IPS-18a (cell line): ENCODE data around the gene TAT.
"Not testable (repeated sequence)": the region's sequence is repeated elsewhere in the genome, so short reads cannot be mapped to it uniquely, and the experiment has no call there.

ENCODE experiments used
- H3K27ac ChIP-seq: one replicate; pipeline ENCODE4 v1.5.1; 2013; ENCODE audit warnings: low read length
- H3K27me3 ChIP-seq: one replicate; pipeline ENCODE4 v1.6.1; 2013; ENCODE audit warnings: mild to moderate bottlenecking, low read length; ENCODE audit not compliant: control insufficient read depth, insufficient read depth
- H3K36me3 ChIP-seq: one replicate; pipeline ENCODE4 v1.6.1; 2013; ENCODE audit warnings: low read depth, low read length; ENCODE audit not compliant: control insufficient read depth
- H3K4me1 ChIP-seq: one replicate; pipeline ENCODE4 v1.6.1; 2013; ENCODE audit warnings: low read depth, low read length; ENCODE audit not compliant: control insufficient read depth
- H3K4me3 ChIP-seq: one replicate; pipeline ENCODE4 v1.5.1; 2013; ENCODE audit warnings: low read length
- H3K9ac ChIP-seq: one replicate; pipeline ENCODE4 v1.6.1; 2013; ENCODE audit warnings: mild to moderate bottlenecking, low read length, moderate library complexity
- H3K9me3 ChIP-seq: one replicate; pipeline ENCODE4 v1.6.1; 2013; ENCODE audit warnings: low read depth, low read length; ENCODE audit not compliant: control insufficient read depth

The TAT gene

DNA sequence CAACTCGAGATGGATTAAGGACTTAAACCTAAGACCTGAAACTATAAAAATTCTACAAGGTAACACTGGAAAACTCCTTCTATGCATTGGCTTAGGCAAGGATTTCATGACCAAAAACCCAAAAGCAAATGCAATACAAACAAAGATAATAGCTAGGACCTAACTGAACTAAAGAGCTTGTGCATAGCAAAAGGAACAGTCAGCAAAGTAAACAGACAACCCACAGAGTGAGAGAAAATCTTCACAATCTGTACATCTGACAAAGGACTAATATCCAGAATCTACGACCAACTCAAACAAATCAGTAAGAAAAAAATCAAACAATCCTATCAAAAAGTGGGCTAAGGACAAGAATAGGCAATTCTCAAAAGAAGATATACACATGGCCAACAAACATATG, 21.5 kb upstream of the TAT start:
- H3K9me3 ChIP-seq, H3K27me3 ChIP-seq, H3K27ac ChIP-seq, H3K4me1 ChIP-seq, H3K4me3 ChIP-seq, H3K36me3 ChIP-seq, H3K9ac ChIP-seq: not testable (repeated sequence)

DNA sequence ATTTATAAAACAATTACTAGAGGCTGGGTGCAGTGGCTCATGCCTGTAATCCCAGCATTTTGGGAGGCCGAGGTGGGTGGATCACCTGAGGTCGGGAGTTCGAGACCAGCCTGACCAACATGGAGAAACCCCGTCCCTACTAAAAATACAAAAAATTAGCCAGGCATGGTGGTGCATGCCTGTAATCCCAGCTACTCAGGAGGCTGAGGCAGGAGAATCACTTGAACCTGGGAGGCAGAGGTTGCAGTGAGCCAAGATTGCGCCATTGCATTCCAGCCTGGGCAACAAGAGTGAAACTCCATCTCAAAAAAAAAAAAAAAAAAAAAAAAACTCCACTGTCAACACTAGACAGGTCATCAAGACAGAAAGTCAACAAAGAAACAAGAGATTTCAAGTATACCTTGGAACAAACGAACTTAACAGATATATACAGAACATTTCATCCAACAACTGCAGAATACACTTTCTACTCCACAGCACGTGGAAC, 18.5 kb upstream of the TAT start:
- H3K4me3 ChIP-seq, H3K9ac ChIP-seq, H3K9me3 ChIP-seq, H3K36me3 ChIP-seq, H3K27ac ChIP-seq, H3K27me3 ChIP-seq, H3K4me1 ChIP-seq: not testable (repeated sequence)

GRCh38 chr16:71594000-71594646, 17.2 kb upstream of the TAT start:
- no peaks in the 10 kb centered on the region for H3K27me3 ChIP-seq
- H3K4me1 ChIP-seq, result no peaks in the 10 kb centered on the region
- H3K27ac ChIP-seq, result no peak overlapping the region
- no peak overlapping the region for H3K4me3 ChIP-seq
- H3K36me3 ChIP-seq, result no peaks in the 10 kb centered on the region
- no peaks in the 10 kb centered on the region for H3K9me3 ChIP-seq
- H3K9ac ChIP-seq, result no peak overlapping the region

- Histone ChIP-seq H3K27ac (no peak overlapping the region), H3K4me1 (no peaks in the 10 kb centered on the region), H3K9me3 (no peaks in the 10 kb centered on the region), H3K27me3 (no peaks in the 10 kb centered on the region), H3K36me3 (no peaks in the 10 kb centered on the region), H3K4me3 (no peak overlapping the region), H3K9ac (no peak overlapping the region)
Measured at GRCh38 chr16:71593048-71593999, 16.4 kb upstream of the TAT start.

DNA sequence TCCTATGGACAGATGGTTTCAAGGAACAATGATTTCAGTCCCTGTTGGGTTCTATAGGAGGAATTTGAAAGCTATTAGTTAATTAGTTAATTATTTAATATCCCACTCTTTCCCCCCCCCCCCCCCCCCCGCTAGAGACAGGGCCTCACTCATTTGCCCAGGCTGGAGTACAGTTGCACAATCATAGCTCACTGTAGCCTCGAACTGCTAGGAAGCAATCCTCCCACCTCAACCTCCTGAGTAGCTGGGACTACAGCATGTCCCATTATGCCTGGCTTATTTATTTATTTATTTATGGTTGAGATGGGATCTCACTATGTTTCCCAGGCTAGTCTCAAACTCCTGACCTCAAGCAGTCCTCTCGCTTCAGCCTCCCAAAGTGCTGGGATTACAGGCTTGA, 15.0 kb upstream of the TAT start:
- Histone ChIP-seq H3K9ac (no peak overlapping the region), H3K9me3 (no peaks in the 10 kb centered on the region), H3K4me1 (no peaks in the 10 kb centered on the region), H3K27me3 (no peaks in the 10 kb centered on the region), H3K27ac (no peak overlapping the region), H3K4me3 (no peak overlapping the region), H3K36me3 (no peaks in the 10 kb centered on the region)

- no peak overlapping the region for H3K27ac ChIP-seq
- H3K9ac ChIP-seq, result no peak overlapping the region
- no peaks in the 10 kb centered on the region for H3K36me3 ChIP-seq
- no peaks in the 10 kb centered on the region for H3K27me3 ChIP-seq
- H3K4me1 ChIP-seq, result no peaks in the 10 kb centered on the region
- H3K9me3 ChIP-seq, result no peaks in the 10 kb centered on the region
- H3K4me3 ChIP-seq, result no peak overlapping the region
Measured at GRCh38 chr16:71590584-71590983, 13.7 kb upstream of the TAT start.

- H3K4me1 ChIP-seq, H3K9me3 ChIP-seq, H3K27ac ChIP-seq, H3K9ac ChIP-seq, H3K36me3 ChIP-seq, H3K27me3 ChIP-seq, H3K4me3 ChIP-seq: not testable (repeated sequence)
Measured at GRCh38 chr16:71590071-71590470, 13.2 kb upstream of the TAT start.

GRCh38 chr16:71589334-71589733, 12.4 kb upstream of the TAT start:
- H3K27ac ChIP-seq, H3K9me3 ChIP-seq, H3K9ac ChIP-seq, H3K36me3 ChIP-seq, H3K4me3 ChIP-seq, H3K27me3 ChIP-seq, H3K4me1 ChIP-seq: not testable (repeated sequence)

GRCh38 chr16:71585318-71585703, 8.4 kb upstream of the TAT start:
- Histone ChIP-seq H3K27ac (no peak overlapping the region), H3K27me3 (no peaks in the 10 kb centered on the region), H3K9ac (no peak overlapping the region), H3K4me1 (no peaks in the 10 kb centered on the region), H3K36me3 (no peaks in the 10 kb centered on the region), H3K9me3 (no peaks in the 10 kb centered on the region), H3K4me3 (no peak overlapping the region)

DNA sequence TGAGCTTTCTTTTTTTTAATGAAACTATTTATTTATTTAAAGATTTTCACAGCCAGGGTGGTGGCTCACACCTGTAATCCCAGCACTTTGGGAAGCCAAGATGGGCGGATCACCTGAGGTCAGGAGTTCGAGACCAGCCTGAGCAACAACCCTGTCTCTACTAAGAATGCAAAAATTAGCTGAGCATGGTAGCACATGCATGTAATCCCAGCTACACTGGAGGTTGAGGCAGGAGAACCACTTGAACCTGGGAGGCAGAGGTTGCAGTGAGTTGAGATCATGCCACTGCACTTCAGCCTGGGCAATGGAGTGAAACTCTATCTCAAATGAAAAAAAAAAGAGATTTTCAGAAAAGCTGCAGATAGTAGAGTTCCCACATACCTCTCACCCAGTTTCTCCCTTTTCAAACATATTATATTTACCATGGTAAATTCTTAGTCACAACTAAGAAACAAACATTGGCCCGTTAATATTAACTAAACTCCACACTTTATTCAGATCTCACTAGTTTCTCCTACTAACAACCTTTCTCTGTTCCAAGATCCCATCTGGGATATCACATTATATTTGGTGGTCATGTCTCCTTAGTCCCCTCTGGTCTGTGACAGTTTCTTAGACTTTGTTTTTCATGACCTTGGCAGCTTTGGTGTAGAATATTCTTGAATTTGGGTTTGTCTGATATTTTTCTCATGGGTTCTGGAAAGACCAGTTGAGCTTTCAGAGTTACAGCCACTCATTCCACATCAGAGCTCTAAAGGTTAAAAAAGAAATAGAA, 7.8 kb upstream of the TAT start:
- Histone ChIP-seq H3K9me3 (no peaks in the 10 kb centered on the region), H3K9ac (no peak overlapping the region), H3K27me3 (no peaks in the 10 kb centered on the region), H3K27ac (no peak overlapping the region), H3K4me3 (no peak overlapping the region), H3K4me1 (no peaks in the 10 kb centered on the region), H3K36me3 (no peaks in the 10 kb centered on the region)

GRCh38 chr16:71582553-71582848, 5.6 kb upstream of the TAT start:
- not testable (repeated sequence) for H3K4me1 ChIP-seq, H3K36me3 ChIP-seq, H3K9ac ChIP-seq, H3K9me3 ChIP-seq, H3K4me3 ChIP-seq, H3K27ac ChIP-seq, H3K27me3 ChIP-seq
